HG02870 (cell line): Measurements from ENCODE around the gene GBGT1.

ENCODE experiments used
- ATAC-seq: cut with Tn5 transposase; IDR thresholded peaks from one replicate; pipeline ENCODE4 v1.9.1; 2021; ENCODE audit warnings: mild to moderate bottlenecking, moderate library complexity; ENCODE audit not compliant: unreplicated experiment

GBGT1 gene

DNA sequence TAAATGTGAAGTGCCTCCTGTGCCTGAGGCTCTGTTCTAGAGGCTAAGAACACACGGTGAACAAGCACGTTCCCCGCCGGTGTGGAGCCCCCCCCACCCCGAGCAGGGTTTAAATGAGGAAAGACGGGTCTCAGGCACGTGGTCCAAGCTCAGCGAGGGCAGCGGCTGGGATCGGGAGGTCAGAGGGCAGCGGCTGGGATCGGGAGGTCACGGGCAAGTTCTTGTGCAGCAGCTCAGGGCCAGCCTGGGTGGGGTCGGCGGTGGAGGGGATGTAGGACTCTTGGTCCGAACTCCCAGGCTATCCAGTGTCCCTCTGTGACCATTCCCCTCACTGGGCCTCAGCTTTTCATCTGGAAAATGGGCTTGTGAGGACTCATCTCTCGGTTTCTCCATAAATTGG is 2.7 kb upstream of the GBGT1 start:
- no peak for ATAC-seq

DNA sequence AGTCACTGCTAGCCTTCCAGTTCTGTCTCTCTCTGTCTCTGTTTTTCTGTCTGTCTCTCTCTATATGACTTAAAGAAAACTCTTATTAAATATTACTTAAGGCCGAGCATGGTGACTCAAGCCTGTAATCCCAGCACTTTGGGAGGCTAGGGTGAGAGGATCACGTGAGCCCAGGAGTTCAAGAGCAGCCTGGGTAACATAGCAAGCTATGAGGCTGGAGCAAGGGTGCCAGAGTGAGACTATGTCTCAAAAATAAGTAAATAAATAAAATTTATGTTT is 1.7 kb upstream of the GBGT1 start:
- no peak for ATAC-seq

DNA sequence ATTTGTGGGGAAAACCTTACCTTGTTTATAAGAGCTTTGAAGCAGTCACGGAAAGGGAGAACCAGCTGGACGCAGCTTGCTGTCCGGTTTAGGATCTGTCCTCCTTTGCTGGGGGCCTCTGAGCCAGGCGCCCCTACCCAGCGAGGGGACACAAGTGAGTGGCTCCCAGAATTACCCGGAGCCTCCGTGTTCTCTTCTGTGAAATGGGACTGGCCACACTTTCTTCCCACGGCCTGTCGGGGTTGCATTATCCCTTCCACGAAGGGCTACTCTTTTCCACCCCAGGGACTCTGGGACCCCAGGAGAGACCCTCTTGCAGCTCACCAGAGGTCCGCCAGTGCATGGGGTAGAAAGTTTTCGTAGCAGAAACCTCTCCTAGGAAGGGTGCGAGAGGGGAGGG is 477 bp upstream of the GBGT1 start:
- no peak for ATAC-seq

DNA sequence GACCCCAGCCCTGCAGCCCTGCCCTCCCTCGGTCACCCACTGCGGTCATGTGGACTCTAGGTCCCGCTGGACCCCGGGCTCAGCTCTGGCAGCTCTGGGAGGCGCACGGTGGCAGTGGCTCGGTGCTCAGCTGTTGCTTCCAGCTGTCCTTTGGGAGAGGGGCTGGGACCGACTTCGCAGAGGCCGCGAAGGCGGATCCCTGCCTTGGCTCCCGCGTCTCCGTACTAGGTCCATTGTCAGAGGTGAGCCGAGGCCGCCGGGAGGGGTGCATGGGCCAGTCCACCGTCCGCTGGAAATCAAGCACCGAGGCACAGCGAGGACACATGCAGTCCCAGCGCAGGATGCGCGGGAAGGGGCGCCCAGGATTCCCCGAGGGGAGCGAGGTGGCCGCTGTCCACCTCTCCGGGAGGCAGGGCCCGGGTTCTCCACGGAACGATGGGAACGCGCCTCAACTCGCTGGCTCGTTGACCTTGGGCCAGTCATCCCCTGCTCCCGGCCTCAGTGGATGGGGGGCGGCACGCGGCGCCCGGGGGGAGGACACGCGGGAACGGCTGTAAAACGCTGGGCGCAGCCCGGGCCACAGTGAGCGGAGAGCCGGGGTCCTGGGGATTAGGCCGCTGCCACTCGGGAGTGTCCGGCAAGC is 732 bp downstream of the GBGT1 start:
- no peak for ATAC-seq

DNA sequence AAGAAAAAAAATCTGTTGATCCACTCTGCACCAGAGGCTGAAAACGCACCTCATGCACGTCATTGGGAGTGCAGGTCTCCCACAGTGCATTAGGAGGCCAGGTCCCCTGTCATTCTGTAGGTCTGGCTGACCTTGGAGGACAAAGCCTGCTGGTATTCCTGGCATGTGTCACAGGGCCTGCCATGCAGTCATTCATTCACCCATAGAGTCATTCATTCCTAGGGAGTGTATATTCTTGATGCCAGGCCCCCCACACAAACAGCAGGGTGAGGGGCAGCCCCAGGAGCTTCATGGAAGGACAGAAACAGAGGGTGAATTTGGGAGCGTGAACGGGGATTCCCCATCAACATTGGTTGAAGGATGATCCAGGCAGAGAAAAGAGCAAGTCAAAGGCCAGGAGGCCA is 2.2 kb downstream of the GBGT1 start:
- ATAC-seq: no peak

DNA sequence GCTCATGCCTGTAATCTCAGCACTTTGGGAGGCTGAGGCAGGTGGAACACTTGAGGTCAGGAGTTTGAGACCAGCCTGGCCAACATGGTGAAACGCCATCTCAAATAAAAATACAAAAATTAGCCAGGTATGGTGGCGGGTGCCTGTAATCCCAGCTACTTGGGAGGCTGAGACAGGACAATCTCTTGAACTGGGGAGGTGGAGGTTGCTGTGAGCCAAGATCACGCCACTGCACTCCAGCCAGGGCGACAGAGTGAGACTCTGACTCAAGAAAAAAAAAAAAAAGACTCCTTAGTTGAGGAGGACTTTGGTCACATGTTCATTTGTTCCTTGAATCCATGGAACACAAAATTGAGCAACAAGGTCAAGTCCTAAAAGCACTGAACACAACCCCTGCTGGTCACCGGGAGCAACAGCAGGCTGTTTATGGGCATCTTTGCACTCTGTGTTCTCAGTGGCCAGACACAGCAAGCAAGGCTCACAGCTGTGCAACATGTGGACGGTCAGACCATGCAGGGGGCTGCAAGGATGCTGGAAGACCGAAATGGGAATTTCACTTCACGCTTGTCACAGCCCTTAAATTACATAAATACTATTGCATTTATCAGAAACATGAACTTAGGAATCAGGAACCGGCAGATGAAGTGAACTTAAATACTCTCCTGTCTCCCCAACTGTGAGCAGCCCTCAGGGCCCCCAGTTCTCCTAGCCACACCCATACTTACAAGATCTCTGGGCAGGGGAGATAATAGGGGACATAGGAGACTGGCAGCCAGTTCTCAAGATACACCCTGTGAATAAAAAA is 2.8 kb downstream of the GBGT1 start:
- no peak for ATAC-seq

DNA sequence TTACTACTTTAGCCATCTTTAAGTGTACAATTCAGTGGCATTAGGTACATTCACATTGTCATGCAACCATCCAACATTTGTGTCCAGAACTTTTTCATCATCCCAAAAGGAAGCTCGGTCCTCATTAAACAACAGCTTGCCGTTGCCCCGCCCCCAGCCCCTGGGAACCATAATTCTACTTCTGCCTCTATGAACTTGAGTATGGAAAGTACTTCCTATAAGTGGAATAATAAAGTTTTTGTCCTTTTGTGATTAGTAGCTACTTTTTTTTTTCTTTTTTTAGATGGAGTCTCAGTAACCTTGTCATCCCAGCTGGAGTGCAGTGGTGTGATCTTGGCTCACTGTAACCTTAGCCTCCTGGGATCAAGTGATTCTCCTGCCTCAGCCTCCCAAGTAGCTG is 5.0 kb downstream of the GBGT1 start:
- ATAC-seq: no peak

DNA sequence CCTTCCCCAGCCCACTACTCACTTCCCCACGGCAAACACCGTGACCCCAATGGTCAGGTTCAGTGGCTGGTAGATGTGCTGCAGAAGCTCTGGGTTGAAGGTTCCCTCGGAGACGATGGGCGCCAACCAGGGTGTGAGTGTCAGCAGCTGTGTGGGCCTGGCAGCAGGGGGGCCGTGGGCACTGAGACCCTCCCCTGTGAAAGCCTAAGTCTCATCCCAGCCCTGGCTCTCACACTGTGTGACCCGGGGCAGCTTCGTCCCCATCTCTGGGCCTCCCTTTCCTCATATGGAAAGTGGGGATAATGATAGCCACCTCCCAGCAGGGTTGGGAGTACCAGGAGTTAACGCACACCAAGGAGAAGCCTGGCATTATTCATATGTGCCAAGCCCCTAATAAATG is 8.6 kb downstream of the GBGT1 start:
- no peak for ATAC-seq

DNA sequence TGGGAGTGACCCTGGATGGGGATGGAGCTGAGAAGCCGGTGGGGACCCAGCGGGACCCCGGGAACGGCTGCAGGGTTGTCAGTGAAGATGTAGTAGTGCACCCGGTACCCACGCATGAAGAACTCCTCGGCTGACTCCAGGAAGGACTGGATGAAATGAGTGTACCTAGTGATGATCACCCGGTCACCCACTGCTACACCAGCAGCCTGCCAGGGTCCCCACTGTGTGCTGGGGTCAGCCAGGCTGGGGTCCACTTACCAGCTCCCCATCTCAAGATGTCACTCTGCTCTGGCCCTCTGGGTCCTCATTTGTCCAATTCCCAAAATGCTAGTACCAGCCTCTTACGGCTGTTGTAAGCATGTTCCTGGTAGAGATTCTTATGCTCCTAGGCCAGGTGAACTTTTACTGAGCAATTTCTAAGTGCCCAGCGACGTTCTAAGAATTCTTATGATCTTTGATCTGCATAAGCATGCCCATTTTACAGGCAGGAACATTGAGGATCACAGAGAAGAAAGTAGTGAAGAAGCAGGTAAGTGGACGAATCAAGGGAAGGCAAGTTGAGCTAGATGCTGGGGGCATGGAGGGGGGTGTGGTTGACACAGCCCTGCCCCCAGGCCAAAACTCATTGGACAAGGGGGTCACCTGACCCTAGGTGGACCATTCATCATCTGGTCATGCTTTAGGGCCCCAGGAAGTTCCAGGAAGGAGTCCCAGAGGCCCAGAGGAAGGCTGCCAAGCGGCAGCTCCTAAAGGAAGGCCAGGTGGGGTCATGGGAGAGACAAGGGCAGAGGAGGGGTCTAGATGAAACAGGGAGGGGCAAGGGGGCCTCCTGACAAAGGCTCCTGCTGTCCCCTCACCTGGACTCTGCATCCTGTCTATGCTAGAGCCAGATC is 9.4 kb downstream of the GBGT1 start:
- ATAC-seq: no peak

DNA sequence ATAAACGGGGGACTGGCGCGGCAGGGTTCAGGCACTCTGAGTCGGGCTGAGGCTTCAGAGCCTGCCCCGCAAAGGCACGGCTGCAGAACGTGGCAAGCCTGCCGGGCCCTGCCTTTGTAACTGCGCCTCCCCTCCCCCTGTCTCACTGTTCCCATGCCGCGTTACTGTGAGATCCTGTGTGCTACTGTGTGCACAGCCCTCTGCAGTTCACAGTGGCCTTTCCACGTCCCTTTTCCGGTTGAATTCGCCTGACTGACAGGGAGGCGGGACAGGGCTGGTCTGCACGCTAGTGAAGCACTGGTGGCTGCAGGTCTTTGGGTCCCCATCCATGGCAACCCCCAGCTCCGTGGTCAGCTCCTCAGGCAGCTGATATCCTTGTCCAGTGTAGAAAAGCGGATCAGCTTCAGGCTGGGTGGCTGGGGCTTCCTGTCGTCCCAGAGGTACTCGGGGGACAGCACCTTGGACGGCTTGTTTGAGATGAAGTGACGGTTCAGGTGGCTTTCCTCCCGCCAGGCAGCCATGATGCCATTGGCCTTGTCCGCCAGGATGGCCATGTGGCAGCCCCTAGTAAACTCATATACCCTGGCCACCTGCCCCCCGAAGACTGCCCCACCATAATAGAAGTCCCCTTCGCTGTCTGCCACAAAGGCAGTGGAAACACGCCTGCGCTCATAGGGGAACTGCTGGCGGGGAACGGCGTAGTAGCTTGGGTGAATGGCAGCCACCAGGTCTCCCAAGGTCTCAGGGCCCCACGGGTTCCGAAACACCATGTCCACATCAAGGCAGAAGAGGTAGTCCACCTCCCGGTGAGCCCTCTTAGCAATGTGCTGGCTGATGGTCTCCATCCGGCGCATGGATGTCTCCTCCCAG is 10.3 kb downstream of the GBGT1 start:
- ATAC-seq: no peak

DNA sequence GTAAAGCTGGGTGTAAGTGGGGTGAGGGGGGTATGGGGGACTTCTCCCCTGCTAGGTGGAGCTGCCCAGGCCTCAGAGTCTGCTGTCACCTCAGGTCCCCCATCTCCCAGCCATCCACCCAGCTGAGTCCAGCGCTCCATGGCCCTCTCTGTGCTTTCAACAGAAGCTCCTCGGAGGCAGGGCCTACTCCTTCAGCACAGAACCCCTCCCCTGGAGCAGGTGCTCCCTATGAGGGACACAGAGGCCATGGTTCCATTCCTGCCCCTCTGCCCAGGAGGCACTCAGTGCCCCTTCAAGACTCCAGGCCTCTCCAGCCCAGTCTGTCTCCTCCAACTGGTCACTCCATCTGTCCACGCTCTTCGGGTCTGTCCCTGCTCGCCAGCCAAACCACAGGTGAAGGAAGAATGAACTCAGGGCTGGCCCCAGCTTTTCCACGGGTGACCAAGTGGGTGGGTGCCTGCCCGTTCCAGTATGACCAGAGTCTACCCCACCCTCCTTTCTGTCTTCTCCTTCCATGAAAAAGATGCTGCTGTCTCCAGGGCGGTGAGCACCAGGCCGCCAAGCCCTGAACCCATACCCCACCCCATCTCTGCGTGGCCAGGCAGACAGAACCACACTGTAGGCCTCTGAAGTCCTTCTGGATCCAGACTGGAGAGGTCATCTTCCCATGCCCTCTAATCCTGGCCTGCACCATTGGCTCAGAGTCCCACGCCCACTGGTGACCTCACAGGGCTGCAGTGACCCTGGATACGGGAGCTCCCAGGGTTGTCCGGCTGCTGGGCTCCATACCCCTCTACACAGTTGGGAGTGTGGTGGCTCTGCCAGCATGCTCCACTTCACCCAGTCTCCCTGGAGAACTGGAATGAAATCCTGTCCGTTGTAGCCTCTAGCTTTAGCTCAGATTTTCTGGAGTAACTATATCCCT is 11.9 kb downstream of the GBGT1 start:
- ATAC-seq: no peak

DNA sequence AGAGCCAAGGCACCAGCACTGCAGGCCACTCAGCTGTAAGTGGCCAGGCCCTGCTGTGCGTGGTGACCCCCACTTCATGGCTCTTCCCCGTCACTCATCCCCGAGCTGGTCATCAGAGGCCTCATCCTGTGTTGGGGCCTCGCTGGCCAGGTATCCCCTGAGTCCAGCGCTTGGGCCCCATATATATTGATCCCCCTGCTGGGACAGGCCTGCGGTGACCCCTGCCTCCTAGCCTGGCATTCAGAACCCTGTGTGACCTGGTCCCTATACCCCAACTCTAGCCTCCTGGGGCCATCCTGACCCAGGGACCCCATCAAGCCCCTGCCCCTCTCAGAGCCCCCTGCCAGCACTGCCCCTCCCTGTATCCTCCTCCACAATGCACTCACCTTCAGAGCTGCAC is 12.7 kb downstream of the GBGT1 start:
- ATAC-seq: no peak

DNA sequence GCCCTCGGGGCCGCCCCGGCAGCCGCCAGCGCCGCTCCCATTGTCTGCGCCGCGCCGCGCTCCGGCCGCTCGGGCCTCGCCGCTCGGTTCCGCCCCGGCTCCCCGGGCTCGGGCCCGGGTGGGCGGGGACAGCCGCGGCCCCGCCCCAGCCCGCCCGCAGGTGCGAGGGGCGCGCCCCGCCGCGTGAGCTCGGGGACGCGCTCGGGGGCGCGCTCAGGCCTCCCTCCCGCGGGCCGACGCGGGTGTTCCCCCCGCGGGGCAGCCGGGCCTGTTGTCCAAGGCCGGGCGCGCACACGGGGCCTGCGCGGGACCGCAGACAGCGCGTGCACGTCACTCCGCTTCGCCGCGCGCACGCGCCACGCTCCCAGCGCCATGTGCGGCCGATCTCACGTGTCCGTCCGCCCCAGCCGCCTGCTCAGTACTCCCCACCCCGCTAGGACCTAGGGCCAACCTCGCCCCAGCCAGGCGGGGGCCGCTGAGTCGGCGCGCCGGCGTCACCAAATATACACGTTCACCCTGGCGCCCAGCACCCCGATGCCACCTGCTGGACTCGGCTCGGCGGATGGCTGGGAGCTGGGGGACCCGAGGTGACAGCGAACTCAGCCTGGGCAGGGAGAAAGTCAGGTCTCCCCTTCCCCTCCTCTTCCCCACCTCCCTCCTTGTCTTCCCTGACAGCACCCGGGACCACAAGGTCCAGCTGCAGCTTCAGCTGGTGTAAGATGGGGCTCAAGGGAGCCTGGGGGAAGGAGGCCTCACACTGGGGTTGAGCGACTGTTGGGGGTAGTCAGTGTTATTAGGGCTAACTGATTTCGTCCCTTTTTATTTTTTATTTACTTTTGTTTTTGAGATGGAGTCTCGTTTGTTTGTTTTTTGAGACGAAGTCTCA is 14.3 kb downstream of the GBGT1 start:
- ATAC-seq: peak; percentile 55

DNA sequence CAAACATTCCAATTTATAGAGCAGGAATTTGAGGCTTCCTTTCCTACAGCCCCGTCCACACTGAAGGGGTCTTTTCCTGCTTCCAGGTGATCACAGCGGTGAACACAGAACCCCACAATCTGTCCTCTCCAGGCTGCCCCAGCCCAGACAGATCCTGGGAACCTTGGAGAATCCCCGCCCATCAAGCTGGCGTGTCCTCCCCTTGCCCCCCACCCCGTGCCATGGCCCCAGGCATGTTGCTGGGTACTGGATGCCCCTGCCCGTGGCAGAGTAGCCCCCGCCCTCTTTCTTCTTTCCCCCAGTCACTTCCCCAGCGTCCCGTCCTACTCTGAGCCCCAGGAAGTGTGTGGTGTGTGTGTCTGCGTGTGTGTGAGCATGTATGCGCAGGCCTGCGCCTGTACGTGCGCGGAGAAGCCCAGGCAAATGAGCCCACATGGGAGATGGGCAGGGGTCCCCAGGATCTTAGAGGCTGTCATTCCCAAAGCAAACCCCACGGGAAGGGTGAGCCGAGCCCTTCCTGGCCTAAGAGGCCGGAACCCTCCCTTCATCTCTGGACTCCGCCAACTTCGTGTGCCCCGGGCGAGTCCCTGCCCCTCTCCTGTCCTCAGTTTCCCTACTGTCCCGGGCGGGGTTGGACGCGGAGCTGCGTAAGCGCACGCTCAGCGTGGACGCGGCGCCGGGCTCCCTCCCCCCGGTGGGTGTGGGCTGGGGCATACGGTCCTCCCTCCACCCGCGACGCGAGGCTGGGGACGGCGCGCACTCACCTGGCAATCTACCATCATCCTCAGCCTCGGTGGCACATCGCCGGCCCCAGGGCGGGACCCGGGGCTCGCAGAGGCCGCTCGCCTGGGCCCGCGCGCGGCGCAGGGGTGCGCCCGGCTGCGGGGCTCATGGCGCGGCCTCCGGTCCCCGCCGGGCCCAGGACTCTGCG is 15.2 kb downstream of the GBGT1 start:
- peak; percentile 5 for ATAC-seq

DNA sequence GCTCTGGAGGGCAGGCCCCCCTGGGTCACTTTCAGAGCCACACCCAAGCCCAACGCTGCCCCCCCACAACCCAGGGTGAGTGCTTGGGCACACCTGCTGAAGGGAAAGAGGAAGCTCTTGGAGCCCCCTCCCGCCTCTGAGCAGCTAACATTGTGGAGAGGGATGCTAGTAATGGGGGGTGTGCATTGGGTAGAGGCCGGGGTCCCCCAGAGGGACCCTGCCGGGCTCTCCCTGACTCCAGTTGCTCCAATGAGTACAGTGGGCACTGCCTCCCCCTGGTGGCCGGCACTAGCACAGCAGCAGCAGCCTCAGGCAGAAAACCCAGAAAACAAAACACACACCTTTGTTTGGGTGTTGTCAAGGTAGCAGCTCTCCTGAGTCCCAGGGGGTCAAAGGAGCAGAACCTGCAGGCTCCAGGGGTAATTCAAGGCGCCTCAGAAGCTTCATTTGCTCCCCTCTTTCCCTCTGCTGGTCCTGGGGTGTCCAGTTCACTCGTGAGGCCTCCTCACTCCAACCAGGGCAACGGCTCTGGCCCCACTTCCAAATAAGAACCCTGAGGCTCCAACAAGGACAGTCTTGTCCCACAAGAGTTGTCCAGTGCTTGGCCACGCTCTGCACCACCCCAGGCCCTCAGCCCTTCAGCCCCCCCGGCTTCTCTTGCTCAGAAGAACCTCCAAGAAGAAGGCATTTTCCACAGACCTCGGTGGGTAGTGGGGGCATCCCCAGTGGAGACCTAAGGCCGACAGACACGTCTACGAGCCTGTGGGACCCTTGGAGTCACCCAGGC is 16.1 kb downstream of the GBGT1 start:
- no peak for ATAC-seq

DNA sequence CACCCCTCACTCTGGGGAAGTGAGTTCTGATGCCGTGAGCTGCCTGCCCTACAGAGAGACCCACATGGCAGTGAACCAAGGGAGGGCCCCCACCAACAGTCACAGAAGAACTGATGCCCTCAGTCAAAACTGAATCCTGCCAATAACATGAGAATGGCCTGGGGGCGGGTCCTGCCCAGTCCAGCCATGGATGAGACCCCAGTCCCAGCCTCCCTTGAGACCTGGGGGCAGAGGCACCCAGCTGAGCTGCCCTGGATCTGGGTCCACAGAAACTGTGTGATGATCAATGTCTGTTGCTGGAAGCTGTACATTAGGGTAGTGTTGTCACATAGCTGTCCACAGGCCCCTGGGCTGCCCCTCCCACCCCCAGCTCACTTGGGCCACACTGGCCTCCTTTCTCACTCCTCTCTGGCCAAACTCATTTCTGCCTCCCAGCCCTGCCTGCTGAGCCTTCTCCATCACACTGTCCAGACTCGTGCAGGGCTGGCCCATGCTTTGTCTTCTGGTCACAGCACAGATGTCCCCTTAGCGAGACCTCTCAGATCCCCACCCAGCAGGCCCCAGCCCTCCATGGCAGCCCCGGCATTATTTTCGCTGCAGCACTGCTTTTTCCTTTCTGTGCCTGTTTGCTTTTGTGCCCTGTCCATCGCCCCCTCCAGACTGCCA is 16.8 kb downstream of the GBGT1 start:
- ATAC-seq: no peak
